Stimulated activated CD8-positive, alpha-beta memory T cell treated with anti-CD3 and anti-CD28 coated beads, Interleukin-15, amount 100 ng/mL, for 48 hours (primary cell): ENCODE measurements around the gene FIG4.
"Not testable (repeated sequence)": the region's sequence is repeated elsewhere in the genome, so short reads cannot be mapped to it uniquely, and the experiment has no call there.

ENCODE experiments used
- DNase-seq, 2 donors: peaks; one replicate each; pipeline ENCODE4 v3.0.0-alpha.2; 2020; ENCODE audit warnings: low read depth in 2 of 2

The FIG4 gene

GRCh38 chr6:109759098-109759955, 68.2 kb downstream of the FIG4 start:
- no peak for DNase-seq

- DNase-seq: no peak
Observed at GRCh38 chr6:109760208-109760607, 69.1 kb downstream of the FIG4 start.

GRCh38 chr6:109762166-109762565, 71.1 kb downstream of the FIG4 start:
- no peak for DNase-seq

GRCh38 chr6:109762769-109763441, 71.8 kb downstream of the FIG4 start:
- DNase-seq: no peak

- no peak for DNase-seq
Observed at GRCh38 chr6:109766167-109766566, 75.1 kb downstream of the FIG4 start.

- no peak for DNase-seq
Observed at GRCh38 chr6:109767961-109768360, 76.9 kb downstream of the FIG4 start.

- DNase-seq: no peak
Observed at GRCh38 chr6:109768485-109768884, 77.4 kb downstream of the FIG4 start.

GRCh38 chr6:109769213-109769612, 78.1 kb downstream of the FIG4 start:
- DNase-seq: no peak

- no peak for DNase-seq
Observed at GRCh38 chr6:109770047-109770446, 79.0 kb downstream of the FIG4 start.

GRCh38 chr6:109770779-109771178, 79.7 kb downstream of the FIG4 start:
- no peak for DNase-seq

GRCh38 chr6:109771939-109772755, 81.1 kb downstream of the FIG4 start:
- DNase-seq: not testable (repeated sequence)

- no peak for DNase-seq
Observed at GRCh38 chr6:109772883-109773431, 81.9 kb downstream of the FIG4 start.

- DNase-seq: no peak
Observed at GRCh38 chr6:109781001-109781400, 89.9 kb downstream of the FIG4 start.

GRCh38 chr6:109782491-109782999, 91.4 kb downstream of the FIG4 start:
- DNase-seq: no peak

GRCh38 chr6:109783250-109783986, 92.3 kb downstream of the FIG4 start:
- DNase-seq: no peak

GRCh38 chr6:109787312-109787711, 96.2 kb downstream of the FIG4 start:
- no peak for DNase-seq

- no peak for DNase-seq
Observed at GRCh38 chr6:109788687-109789086, 97.6 kb downstream of the FIG4 start.

GRCh38 chr6:109790131-109790530, 99.0 kb downstream of the FIG4 start:
- DNase-seq: no peak

GRCh38 chr6:109791301-109791700, 100.2 kb downstream of the FIG4 start:
- DNase-seq: no peak

- DNase-seq: no peak
Observed at GRCh38 chr6:109793021-109793420, 101.9 kb downstream of the FIG4 start.

- DNase-seq: no peak
Observed at GRCh38 chr6:109793792-109794191, 102.7 kb downstream of the FIG4 start.
